ENCODE results near the gene PRPF18.

DNA sequence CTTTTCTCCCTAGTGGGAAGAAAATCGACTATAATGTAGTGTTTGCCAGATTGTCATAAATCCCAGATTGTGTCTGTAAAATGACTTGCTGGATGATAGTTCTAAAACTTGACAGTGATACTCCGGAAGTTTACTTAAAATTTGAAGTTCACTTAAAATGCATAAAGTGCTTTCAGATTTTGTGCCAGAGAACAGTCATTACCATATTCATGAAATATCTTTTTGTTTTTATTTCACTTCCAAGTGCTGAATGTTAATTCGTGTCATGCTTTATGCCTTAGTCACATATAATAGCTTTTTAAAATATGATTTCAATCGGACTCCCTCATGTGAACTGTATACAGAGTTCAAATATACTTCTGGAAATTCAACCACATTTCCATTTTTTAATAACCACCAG, 30.4 kb downstream of the PRPF18 start:
- TF ChIP-seq, protein P1, sequence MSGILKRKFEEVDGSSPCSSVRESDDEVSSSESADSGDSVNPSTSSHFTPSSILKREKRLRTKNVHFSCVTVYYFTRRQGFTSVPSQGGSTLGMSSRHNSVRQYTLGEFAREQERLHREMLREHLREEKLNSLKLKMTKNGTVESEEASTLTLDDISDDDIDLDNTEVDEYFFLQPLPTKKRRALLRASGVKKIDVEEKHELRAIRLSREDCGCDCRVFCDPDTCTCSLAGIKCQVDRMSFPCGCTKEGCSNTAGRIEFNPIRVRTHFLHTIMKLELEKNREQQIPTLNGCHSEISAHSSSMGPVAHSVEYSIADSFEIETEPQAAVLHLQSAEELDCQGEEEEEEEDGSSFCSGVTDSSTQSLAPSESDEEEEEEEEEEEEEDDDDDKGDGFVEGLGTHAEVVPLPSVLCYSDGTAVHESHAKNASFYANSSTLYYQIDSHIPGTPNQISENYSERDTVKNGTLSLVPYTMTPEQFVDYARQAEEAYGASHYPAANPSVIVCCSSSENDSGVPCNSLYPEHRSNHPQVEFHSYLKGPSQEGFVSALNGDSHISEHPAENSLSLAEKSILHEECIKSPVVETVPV (CRISPR knock-in tag; IDR thresholded peaks at IDR 0.05), result no peak
- TF ChIP-seq, protein P2, sequence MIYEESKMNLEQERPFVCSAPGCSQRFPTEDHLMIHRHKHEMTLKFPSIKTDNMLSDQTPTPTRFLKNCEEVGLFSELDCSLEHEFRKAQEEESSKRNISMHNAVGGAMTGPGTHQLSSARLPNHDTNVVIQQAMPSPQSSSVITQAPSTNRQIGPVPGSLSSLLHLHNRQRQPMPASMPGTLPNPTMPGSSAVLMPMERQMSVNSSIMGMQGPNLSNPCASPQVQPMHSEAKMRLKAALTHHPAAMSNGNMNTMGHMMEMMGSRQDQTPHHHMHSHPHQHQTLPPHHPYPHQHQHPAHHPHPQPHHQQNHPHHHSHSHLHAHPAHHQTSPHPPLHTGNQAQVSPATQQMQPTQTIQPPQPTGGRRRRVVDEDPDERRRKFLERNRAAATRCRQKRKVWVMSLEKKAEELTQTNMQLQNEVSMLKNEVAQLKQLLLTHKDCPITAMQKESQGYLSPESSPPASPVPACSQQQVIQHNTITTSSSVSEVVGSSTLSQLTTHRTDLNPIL (CRISPR knock-in tag; IDR thresholded peaks at IDR 0.05; ENCODE audit: low read depth), result no peak
- no peak for TF ChIP-seq ZFP3 (CRISPR knock-in tag; IDR thresholded peaks at IDR 0.05)
- TF ChIP-seq ISL1 (CRISPR knock-in tag; IDR thresholded peaks at IDR 0.05), result peak; percentile 95
- TF ChIP-seq, protein P3, sequence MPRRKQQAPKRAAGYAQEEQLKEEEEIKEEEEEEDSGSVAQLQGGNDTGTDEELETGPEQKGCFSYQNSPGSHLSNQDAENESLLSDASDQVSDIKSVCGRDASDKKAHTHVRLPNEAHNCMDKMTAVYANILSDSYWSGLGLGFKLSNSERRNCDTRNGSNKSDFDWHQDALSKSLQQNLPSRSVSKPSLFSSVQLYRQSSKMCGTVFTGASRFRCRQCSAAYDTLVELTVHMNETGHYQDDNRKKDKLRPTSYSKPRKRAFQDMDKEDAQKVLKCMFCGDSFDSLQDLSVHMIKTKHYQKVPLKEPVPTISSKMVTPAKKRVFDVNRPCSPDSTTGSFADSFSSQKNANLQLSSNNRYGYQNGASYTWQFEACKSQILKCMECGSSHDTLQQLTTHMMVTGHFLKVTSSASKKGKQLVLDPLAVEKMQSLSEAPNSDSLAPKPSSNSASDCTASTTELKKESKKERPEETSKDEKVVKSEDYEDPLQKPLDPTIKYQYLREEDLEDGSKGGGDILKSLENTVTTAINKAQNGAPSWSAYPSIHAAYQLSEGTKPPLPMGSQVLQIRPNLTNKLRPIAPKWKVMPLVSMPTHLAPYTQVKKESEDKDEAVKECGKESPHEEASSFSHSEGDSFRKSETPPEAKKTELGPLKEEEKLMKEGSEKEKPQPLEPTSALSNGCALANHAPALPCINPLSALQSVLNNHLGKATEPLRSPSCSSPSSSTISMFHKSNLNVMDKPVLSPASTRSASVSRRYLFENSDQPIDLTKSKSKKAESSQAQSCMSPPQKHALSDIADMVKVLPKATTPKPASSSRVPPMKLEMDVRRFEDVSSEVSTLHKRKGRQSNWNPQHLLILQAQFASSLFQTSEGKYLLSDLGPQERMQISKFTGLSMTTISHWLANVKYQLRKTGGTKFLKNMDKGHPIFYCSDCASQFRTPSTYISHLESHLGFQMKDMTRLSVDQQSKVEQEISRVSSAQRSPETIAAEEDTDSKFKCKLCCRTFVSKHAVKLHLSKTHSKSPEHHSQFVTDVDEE (CRISPR knock-in tag; IDR thresholded peaks at IDR 0.05), result no peak
- no peak for TF ChIP-seq CSDC2 (CRISPR knock-in tag; IDR thresholded peaks at IDR 0.05)
- TF ChIP-seq PATZ1 (CRISPR knock-in tag; IDR thresholded peaks at IDR 0.05; ENCODE audit: borderline replicate concordance), result 0 out of 2 replicates have a peak, but pooled peaks have one; percentile 23
- TF ChIP-seq OSR1 (CRISPR knock-in tag; IDR thresholded peaks at IDR 0.05), result no peak
- TF ChIP-seq SNAI2 (CRISPR knock-in tag; IDR thresholded peaks at IDR 0.05), result no peak
- no peak for TF ChIP-seq ESRRG (CRISPR knock-in tag; IDR thresholded peaks at IDR 0.05)
- TF ChIP-seq RARB (CRISPR knock-in tag; IDR thresholded peaks at IDR 0.05), result no peak

Data from SK-N-SH treated with all-trans-retinoic acid at 6 μM for 48 hours (cell line).